Measurements from ENCODE around the gene FZD10. TPM values are rescaled to one million over a fixed set of nuclear protein-coding genes. Genes with fewer than 3 reads are reported as not detected.

The FZD10 gene
- total RNA-seq, 1 experiment from 2014 or later = not detected

GRCh38 chr12:130117233-130117632, 45.0 kb upstream of the FZD10 start:
- H3K4me3 ChIP-seq (replicated peaks in 1 of 2; ENCODE audit: low read depth in 1 of 2, low read length in 2 of 2) = no peak overlapping the region
- H3K27me3 ChIP-seq (ENCODE audit: insufficient read depth, low read length) = no peaks in the 10 kb centered on the region
- ChIA-PET POLR2A (no interaction called here), CTCF (no interaction called here), RAD21 (ENCODE audit: low non-redundant PET in 1 of 2, low total read pairs in 2 of 2, uncharacterized antibody in 2 of 2, unreplicated experiment in 2 of 2) (no interaction called here)
- no peak overlapping the region for H3K27ac ChIP-seq (ENCODE audit: low read depth, low read length)
- H4K20me1 ChIP-seq (ENCODE audit: insufficient read depth) = no peaks in the 10 kb centered on the region
- DNase-seq (ENCODE audit: low read depth, low spot score) = no peak
- no TSS peak for BruUV-seq (replicated peaks)
- H3K9me3 ChIP-seq (ENCODE audit: control insufficient read depth in 1 of 2, insufficient read depth in 1 of 2, low read depth in 1 of 2, low read length in 2 of 2) = peaks cover 0 to 4% of the 10 kb centered on the region in 2 experiments; a peak in 2 of 4 replicates
- no peaks in the 10 kb centered on the region for H3K79me2 ChIP-seq (ENCODE audit: insufficient read depth, low read length)
- H3K9me2 ChIP-seq (ENCODE audit: insufficient read depth) = no peaks in the 10 kb centered on the region
- H3K4me2 ChIP-seq (ENCODE audit: low read length) = no peak overlapping the region
- H3K9ac ChIP-seq (ENCODE audit: low read length) = no peak overlapping the region
- no peak for ATAC-seq
- no peaks in the 10 kb centered on the region for H3K36me3 ChIP-seq (ENCODE audit: control insufficient read depth in 1 of 2, insufficient read depth in 2 of 2, low read length in 2 of 2)
- no peaks in the 10 kb centered on the region for H3K4me1 ChIP-seq (ENCODE audit: control insufficient read depth in 1 of 2, insufficient read depth in 2 of 2, low read length in 2 of 2)
- intact Hi-C loops (cut with micrococcal nuclease) = no loop called here
- H2AFZ ChIP-seq (ENCODE audit: low read depth, low read length, poor library complexity, severe bottlenecking) = no peak overlapping the region
- no peak for TF ChIP-seq EZH2 (IDR thresholded peaks at IDR 0.05)
- TF ChIP-seq YY1 (IDR thresholded peaks at IDR 0.05; ENCODE audit: extremely low read depth, insufficient replicate concordance, low read depth, low read length) = no peak
- no peak for TF ChIP-seq RAD21 (IDR thresholded peaks at IDR 0.05; ENCODE audit: low read depth)
- no peak for TF ChIP-seq POLR2A (IDR thresholded peaks at IDR 0.05; ENCODE audit: borderline replicate concordance, extremely low read depth, insufficient read depth, insufficient read length)
- TF ChIP-seq CEBPB (IDR thresholded peaks at IDR 0.05; ENCODE audit: low read depth) = no peak
- no peak for TF ChIP-seq CTCF (IDR thresholded peaks at IDR 0.05 in 2 of 3, conservative IDR thresholded peaks at IDR 0.05 in 1 of 3; ENCODE audit: borderline replicate concordance in 1 of 3, insufficient read depth in 1 of 3, low read depth in 2 of 3, low read length in 2 of 3)
- TF ChIP-seq SP1 (IDR thresholded peaks at IDR 0.05; ENCODE audit: low read depth) = no peak

- H3K79me2 ChIP-seq (ENCODE audit: insufficient read depth, low read length) = no peaks in the 10 kb centered on the region
- no peak overlapping the region for H3K4me2 ChIP-seq (ENCODE audit: low read length)
- H3K9me3 ChIP-seq (ENCODE audit: control insufficient read depth in 1 of 2, insufficient read depth in 1 of 2, low read depth in 1 of 2, low read length in 2 of 2) = peaks cover 0 to 3% of the 10 kb centered on the region in 2 experiments; a peak in 2 of 4 replicates
- no peaks in the 10 kb centered on the region for H3K4me1 ChIP-seq (ENCODE audit: control insufficient read depth in 1 of 2, insufficient read depth in 2 of 2, low read length in 2 of 2)
- H4K20me1 ChIP-seq (ENCODE audit: insufficient read depth) = no peaks in the 10 kb centered on the region
- ChIA-PET POLR2A (no interaction called here), CTCF (no interaction called here), RAD21 (ENCODE audit: low non-redundant PET in 1 of 2, low total read pairs in 2 of 2, uncharacterized antibody in 2 of 2, unreplicated experiment in 2 of 2) (no interaction called here)
- H3K9ac ChIP-seq (ENCODE audit: low read length) = no peak overlapping the region
- no peak overlapping the region for H2AFZ ChIP-seq (ENCODE audit: low read depth, low read length, poor library complexity, severe bottlenecking)
- intact Hi-C loops (cut with micrococcal nuclease) = no loop called here
- H3K36me3 ChIP-seq (ENCODE audit: control insufficient read depth in 1 of 2, insufficient read depth in 2 of 2, low read length in 2 of 2) = no peaks in the 10 kb centered on the region
- no peak overlapping the region for H3K27ac ChIP-seq (ENCODE audit: low read depth, low read length)
- no peak for DNase-seq (ENCODE audit: low read depth, low spot score)
- H3K9me2 ChIP-seq (ENCODE audit: insufficient read depth) = no peaks in the 10 kb centered on the region
- H3K4me3 ChIP-seq (replicated peaks in 1 of 2; ENCODE audit: low read depth in 1 of 2, low read length in 2 of 2) = no peak overlapping the region
- BruUV-seq (replicated peaks) = no TSS peak
- no peak for ATAC-seq
- no peaks in the 10 kb centered on the region for H3K27me3 ChIP-seq (ENCODE audit: insufficient read depth, low read length)
- no peak for TF ChIP-seq JUND (IDR thresholded peaks at IDR 0.05)
- TF ChIP-seq FOSL1 (IDR thresholded peaks at IDR 0.05; ENCODE audit: low read depth) = no peak
- TF ChIP-seq YY1 (IDR thresholded peaks at IDR 0.05; ENCODE audit: extremely low read depth, insufficient replicate concordance, low read depth, low read length) = no peak
- no peak for TF ChIP-seq EZH2 (IDR thresholded peaks at IDR 0.05)
- TF ChIP-seq POLR2AphosphoS5 (IDR thresholded peaks at IDR 0.05; ENCODE audit: low read depth, low read length) = no peak
- no peak for TF ChIP-seq ELF1 (IDR thresholded peaks at IDR 0.05; ENCODE audit: borderline replicate concordance, low read depth)
- TF ChIP-seq ZNF274 (IDR thresholded peaks at IDR 0.05; ENCODE audit: low read depth, low read length) = no peak
- TF ChIP-seq EGR1 (IDR thresholded peaks at IDR 0.05; ENCODE audit: low read depth) = no peak
- TF ChIP-seq SP1 (IDR thresholded peaks at IDR 0.05; ENCODE audit: low read depth) = no peak
- no peak for TF ChIP-seq CBX3 (IDR thresholded peaks at IDR 0.05; ENCODE audit: low read depth)
- TF ChIP-seq RAD21 (IDR thresholded peaks at IDR 0.05; ENCODE audit: low read depth) = no peak
- TF ChIP-seq, protein P1, sequence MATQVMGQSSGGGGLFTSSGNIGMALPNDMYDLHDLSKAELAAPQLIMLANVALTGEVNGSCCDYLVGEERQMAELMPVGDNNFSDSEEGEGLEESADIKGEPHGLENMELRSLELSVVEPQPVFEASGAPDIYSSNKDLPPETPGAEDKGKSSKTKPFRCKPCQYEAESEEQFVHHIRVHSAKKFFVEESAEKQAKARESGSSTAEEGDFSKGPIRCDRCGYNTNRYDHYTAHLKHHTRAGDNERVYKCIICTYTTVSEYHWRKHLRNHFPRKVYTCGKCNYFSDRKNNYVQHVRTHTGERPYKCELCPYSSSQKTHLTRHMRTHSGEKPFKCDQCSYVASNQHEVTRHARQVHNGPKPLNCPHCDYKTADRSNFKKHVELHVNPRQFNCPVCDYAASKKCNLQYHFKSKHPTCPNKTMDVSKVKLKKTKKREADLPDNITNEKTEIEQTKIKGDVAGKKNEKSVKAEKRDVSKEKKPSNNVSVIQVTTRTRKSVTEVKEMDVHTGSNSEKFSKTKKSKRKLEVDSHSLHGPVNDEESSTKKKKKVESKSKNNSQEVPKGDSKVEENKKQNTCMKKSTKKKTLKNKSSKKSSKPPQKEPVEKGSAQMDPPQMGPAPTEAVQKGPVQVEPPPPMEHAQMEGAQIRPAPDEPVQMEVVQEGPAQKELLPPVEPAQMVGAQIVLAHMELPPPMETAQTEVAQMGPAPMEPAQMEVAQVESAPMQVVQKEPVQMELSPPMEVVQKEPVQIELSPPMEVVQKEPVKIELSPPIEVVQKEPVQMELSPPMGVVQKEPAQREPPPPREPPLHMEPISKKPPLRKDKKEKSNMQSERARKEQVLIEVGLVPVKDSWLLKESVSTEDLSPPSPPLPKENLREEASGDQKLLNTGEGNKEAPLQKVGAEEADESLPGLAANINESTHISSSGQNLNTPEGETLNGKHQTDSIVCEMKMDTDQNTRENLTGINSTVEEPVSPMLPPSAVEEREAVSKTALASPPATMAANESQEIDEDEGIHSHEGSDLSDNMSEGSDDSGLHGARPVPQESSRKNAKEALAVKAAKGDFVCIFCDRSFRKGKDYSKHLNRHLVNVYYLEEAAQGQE (IDR thresholded peaks at IDR 0.05; ENCODE audit: low read depth) = no peak
- no peak for TF ChIP-seq TCF7L2 (IDR thresholded peaks at IDR 0.05; ENCODE audit: borderline replicate concordance, extremely low read depth, insufficient read depth, insufficient read length)
- no peak for TF ChIP-seq EZH2phosphoT487 (IDR thresholded peaks at IDR 0.05; ENCODE audit: borderline replicate concordance)
- TF ChIP-seq POLR2A (IDR thresholded peaks at IDR 0.05; ENCODE audit: borderline replicate concordance, extremely low read depth, insufficient read depth, insufficient read length) = no peak
These were observed 44.6 kb upstream of the FZD10 start for GRCh38 chr12:130117701-130118100.

Measured in HCT116 (cell line).